Loucy (cell line): ENCODE measurements around the gene ZC3H12C.

Experiments used
- H2AFZ ChIP-seq: fragments of 200-600 bp; sonication (generic); 2 replicates; pipeline ENCODE4 v1.6.0; 2016; ENCODE audit warnings: antibody characterized with exemption, mild to moderate bottlenecking, low read length, moderate library complexity
- H3F3A ChIP-seq: fragments of 200-600 bp; 2 replicates; pipeline ENCODE4 v1.6.0; 2016; ENCODE audit warnings: antibody characterized with exemption, low read depth, mild to moderate bottlenecking
- H3K27me3 ChIP-seq: fragments of 200-600 bp; sonication (generic); 2 replicates; pipeline ENCODE4 v1.6.1; 2014; ENCODE audit warnings: low read length, mild to moderate bottlenecking; ENCODE audit not compliant: insufficient read depth, poor library complexity, severe bottlenecking
- H3K36me3 ChIP-seq: fragments of 200-600 bp; sonication (generic); 2 replicates; pipeline ENCODE4 v1.6.1; 2016; ENCODE audit warnings: low read length; ENCODE audit not compliant: insufficient read depth
- H3K4me1 ChIP-seq: fragments of 200-600 bp; sonication (generic); 2 replicates; pipeline ENCODE4 v1.5.1; 2014; ENCODE audit warnings: low read length, mild to moderate bottlenecking; ENCODE audit not compliant: insufficient read depth, poor library complexity, severe bottlenecking
- H3K4me2 ChIP-seq: fragments of 200-600 bp; sonication (generic); 2 replicates; pipeline ENCODE4 v1.6.0; 2014; ENCODE audit warnings: antibody characterized with exemption, low read length, low read depth, mild to moderate bottlenecking; ENCODE audit not compliant: poor library complexity, severe bottlenecking
- H3K4me3 ChIP-seq: fragments of 200-600 bp; sonication (generic); 2 replicates; pipeline ENCODE4 v1.5.1; 2014; ENCODE audit warnings: low read length, mild to moderate bottlenecking, mixed read lengths; ENCODE audit not compliant: poor library complexity, severe bottlenecking
- H3K79me2 ChIP-seq: fragments of 200-600 bp; sonication (generic); 2 replicates; pipeline ENCODE4 v1.6.1; 2014; ENCODE audit warnings: low read length; ENCODE audit not compliant: insufficient read depth
- H3K9ac ChIP-seq: fragments of 200-600 bp; sonication (generic); 2 replicates; pipeline ENCODE4 v1.6.0; 2014; ENCODE audit warnings: mild to moderate bottlenecking, low read depth, low read length, moderate library complexity; ENCODE audit not compliant: poor library complexity, severe bottlenecking
- H3K9me2 ChIP-seq: fragments of 200-600 bp; sonication (generic); replicated peaks from 2 replicates; pipeline ENCODE4 v1.6.1; 2016; ENCODE audit warnings: low read depth, low read length, mixed read lengths
- H3K9me3 ChIP-seq: fragments of 200-600 bp; sonication (generic); 2 replicates; pipeline ENCODE4 v1.6.1; 2014; ENCODE audit warnings: mild to moderate bottlenecking, antibody characterized with exemption, low read length, low read depth; ENCODE audit not compliant: insufficient read depth
- H4K20me1 ChIP-seq: fragments of 200-600 bp; sonication (generic); 2 replicates; pipeline ENCODE4 v1.6.0; 2014; ENCODE audit warnings: antibody characterized with exemption, low read length, mild to moderate bottlenecking; ENCODE audit not compliant: insufficient read depth, poor library complexity, severe bottlenecking
- EZH2phosphoT487 ChIP-seq: fragments of 200-600 bp; IDR thresholded peaks from 2 replicates; pipeline ENCODE4 v1.6.1; 2018; ENCODE audit warnings: antibody characterized with exemption, mild to moderate bottlenecking, moderate library complexity, borderline replicate concordance
- TF ChIP-seq, protein P1 (sequence below): fragments of 200-600 bp; sonication (generic); conservative IDR thresholded peaks from 2 replicates; pipeline ENCODE4 v1.5.1; 2014; ENCODE audit warnings: mild to moderate bottlenecking, antibody characterized with exemption, low read length

The ZC3H12C gene

DNA sequence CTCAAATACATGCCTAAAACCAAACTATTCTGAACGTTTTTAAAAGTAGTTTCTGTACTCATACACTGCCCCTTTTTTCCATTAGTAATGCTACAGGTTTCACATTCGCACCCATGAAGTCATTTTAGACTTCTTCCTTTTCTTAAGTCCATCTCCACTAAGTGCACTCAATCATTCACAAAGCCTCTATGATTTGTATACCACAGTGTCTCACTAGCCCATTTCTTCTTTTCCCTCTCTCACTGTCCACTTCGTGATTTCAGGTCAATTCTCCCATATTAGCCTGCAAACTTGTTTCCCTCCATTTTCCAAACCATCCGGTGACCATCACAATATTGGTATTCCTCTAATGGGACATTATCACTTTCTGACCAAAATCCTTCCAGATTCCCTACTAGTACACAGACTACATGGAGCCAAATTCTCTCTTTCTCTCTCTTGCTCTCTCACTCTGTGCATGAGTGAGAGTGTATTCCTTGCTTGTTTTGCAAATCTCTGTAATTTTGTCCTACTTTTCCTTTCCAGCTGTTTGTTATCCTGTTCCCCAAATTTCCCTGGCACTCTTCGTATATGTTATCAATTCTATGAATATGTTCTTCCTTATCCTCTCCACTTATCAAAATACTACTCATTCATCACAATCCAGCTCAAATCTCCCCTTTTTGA is 3.4 kb upstream of the ZC3H12C start:
- peaks cover 25% of the 10 kb centered on the region for H3K4me1 ChIP-seq
- H3K4me3 ChIP-seq, result no peak overlapping the region
- no peaks in the 10 kb centered on the region for H3K27me3 ChIP-seq
- H3F3A ChIP-seq, result no peaks in the 10 kb centered on the region
- H3K9ac ChIP-seq, result no peak overlapping the region
- H3K9me3 ChIP-seq, result no peaks in the 10 kb centered on the region
- H3K4me2 ChIP-seq, result no peak overlapping the region
- H2AFZ ChIP-seq, result no peak overlapping the region
- H3K79me2 ChIP-seq, result no peaks in the 10 kb centered on the region
- no peaks in the 10 kb centered on the region for H4K20me1 ChIP-seq
- no peaks in the 10 kb centered on the region for H3K36me3 ChIP-seq
- TF ChIP-seq, protein P1, sequence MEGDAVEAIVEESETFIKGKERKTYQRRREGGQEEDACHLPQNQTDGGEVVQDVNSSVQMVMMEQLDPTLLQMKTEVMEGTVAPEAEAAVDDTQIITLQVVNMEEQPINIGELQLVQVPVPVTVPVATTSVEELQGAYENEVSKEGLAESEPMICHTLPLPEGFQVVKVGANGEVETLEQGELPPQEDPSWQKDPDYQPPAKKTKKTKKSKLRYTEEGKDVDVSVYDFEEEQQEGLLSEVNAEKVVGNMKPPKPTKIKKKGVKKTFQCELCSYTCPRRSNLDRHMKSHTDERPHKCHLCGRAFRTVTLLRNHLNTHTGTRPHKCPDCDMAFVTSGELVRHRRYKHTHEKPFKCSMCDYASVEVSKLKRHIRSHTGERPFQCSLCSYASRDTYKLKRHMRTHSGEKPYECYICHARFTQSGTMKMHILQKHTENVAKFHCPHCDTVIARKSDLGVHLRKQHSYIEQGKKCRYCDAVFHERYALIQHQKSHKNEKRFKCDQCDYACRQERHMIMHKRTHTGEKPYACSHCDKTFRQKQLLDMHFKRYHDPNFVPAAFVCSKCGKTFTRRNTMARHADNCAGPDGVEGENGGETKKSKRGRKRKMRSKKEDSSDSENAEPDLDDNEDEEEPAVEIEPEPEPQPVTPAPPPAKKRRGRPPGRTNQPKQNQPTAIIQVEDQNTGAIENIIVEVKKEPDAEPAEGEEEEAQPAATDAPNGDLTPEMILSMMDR, result no peak
- no peak for TF ChIP-seq EZH2phosphoT487
- H3K9me2 ChIP-seq, result no peaks in the 10 kb centered on the region

- Histone ChIP-seq H3K4me3 (no peak overlapping the region), H3K9me2 (no peaks in the 10 kb centered on the region), H3K9me3 (no peaks in the 10 kb centered on the region), H3K36me3 (no peaks in the 10 kb centered on the region), H3K9ac (no peak overlapping the region), H4K20me1 (no peaks in the 10 kb centered on the region), H2AFZ (no peak overlapping the region), H3K27me3 (no peaks in the 10 kb centered on the region), H3K4me1 (peaks cover 19% of the 10 kb centered on the region), H3F3A (no peaks in the 10 kb centered on the region), H3K79me2 (no peaks in the 10 kb centered on the region), H3K4me2 (no peak overlapping the region)
- no peak for TF ChIP-seq EZH2phosphoT487
- TF ChIP-seq, protein P1, result no peak
These were observed 2.6 kb upstream of the ZC3H12C start for GRCh38 chr11:110090466-110091026.

DNA sequence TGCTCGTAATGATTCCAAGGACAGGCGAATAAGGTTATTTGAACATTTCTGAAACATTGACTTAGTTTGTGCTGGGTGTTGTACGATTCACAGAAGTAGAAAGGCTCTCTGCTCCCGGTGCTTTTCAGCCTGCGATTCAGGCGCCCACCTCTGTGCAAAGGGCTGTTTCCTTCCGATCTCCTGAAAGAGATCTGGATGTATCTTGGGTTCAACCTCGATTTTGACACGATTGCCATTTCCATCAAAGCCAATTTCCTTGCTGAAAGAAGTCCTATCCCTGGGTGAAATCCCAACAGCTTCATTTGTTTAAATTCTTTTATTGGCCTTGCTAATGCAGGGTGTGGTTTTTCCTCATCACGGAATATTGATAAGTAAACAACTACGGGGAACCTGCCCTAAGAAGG is 1.1 kb upstream of the ZC3H12C start:
- Histone ChIP-seq H3K9me2 (no peaks in the 10 kb centered on the region), H3K9ac (no peak overlapping the region), H3K4me3 (peak overlapping the region; percentile 54), H3F3A (no peaks in the 10 kb centered on the region), H4K20me1 (no peaks in the 10 kb centered on the region), H3K36me3 (no peaks in the 10 kb centered on the region), H3K27me3 (no peaks in the 10 kb centered on the region), H2AFZ (no peak overlapping the region), H3K9me3 (no peaks in the 10 kb centered on the region), H3K79me2 (no peaks in the 10 kb centered on the region), H3K4me2 (peak overlapping the region; percentile 29), H3K4me1 (peaks cover 16% of the 10 kb centered on the region)
- no peak for TF ChIP-seq EZH2phosphoT487
- TF ChIP-seq, protein P1, result no peak
